LNCAP (cell line): ENCODE results near the gene UHRF2.

Experiments used
- TF ChIP-seq, protein P1 (sequence below): fragments of 450-650 bp; IDR thresholded peaks from 2 replicates; pipeline ENCODE4 v1.5.1; 2017; ENCODE audit warnings: mild to moderate bottlenecking

The UHRF2 gene

DNA sequence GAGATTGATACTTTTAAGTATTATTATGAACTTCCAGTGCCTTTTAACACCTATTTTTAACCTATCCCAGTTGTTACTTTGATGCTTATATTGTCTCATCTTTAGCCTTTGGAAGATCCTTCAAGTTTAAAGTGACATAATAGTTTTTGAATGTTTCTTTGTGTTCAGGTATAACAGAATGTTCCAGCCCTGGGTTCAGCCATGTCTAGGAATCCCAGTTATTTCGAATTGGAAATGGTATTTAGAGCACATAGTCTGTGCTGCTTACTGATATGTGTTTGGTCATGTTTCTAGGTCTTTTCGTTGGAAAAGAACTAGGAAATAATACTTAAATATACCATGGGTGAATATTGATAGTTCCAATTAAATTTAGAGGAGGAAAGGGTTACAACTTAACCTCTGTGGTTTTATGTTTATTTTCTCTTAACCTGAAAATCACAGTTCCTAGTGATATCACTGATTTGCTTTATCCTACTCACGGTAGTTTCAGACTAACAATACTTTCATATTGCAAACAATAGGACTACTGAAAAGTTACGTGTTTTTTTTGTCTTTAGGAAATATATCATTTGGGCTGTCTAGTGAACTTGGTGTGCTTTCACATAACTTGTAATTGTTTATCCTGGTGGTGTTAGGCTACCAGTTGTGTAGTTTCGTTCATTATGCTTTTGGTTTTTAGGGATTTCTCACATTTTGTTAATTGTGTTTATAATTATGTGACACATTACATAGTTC lies 37.8 kb downstream of the UHRF2 start:
- TF ChIP-seq, protein P1, sequence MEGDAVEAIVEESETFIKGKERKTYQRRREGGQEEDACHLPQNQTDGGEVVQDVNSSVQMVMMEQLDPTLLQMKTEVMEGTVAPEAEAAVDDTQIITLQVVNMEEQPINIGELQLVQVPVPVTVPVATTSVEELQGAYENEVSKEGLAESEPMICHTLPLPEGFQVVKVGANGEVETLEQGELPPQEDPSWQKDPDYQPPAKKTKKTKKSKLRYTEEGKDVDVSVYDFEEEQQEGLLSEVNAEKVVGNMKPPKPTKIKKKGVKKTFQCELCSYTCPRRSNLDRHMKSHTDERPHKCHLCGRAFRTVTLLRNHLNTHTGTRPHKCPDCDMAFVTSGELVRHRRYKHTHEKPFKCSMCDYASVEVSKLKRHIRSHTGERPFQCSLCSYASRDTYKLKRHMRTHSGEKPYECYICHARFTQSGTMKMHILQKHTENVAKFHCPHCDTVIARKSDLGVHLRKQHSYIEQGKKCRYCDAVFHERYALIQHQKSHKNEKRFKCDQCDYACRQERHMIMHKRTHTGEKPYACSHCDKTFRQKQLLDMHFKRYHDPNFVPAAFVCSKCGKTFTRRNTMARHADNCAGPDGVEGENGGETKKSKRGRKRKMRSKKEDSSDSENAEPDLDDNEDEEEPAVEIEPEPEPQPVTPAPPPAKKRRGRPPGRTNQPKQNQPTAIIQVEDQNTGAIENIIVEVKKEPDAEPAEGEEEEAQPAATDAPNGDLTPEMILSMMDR: no peak

DNA sequence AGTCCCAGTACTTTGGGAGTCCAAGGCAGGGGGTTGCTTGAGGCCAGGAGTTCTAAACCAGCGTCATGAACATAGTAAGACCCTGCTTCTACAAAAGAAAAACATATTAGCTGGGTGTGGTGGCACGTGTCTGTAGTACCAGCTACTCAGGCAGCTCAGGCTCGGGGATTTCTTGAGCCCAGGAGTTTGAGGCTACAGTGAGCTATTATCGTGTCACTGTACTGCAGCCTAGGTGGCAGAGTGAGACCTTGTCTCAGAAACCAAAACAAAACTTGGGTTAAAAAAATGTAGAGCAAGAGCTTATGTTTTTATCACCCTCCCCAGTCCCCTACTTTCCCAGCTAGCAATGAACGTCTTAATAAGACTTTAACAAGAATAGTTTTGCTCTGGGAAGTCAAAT lies 46.7 kb downstream of the UHRF2 start:
- TF ChIP-seq, protein P1: no peak

DNA sequence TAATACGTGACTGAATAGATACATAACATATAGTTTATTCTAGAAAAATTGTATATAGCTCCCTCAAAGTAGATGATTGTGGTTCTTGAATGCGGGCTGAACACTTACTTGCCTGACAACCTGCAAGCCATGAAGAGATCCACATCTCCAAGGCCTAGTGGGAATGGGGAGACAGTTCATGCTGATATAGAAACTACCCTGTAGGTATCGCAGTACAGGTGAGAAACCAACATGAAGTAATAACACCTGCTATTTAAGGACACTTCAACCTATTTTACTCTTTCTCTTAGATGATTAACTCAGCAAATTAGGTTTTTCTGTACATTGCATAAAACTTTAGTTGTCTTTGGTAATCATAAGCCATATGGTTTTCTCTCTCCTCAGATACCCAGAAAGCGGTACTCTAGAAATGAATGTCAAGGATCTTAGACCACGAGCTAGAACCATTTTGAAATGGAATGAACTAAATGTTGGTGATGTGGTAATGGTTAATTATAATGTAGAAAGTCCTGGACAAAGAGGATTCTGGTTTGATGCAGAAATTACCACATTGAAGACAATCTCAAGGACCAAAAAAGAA lies 47.3 kb downstream of the UHRF2 start:
- TF ChIP-seq, protein P1: no peak

DNA sequence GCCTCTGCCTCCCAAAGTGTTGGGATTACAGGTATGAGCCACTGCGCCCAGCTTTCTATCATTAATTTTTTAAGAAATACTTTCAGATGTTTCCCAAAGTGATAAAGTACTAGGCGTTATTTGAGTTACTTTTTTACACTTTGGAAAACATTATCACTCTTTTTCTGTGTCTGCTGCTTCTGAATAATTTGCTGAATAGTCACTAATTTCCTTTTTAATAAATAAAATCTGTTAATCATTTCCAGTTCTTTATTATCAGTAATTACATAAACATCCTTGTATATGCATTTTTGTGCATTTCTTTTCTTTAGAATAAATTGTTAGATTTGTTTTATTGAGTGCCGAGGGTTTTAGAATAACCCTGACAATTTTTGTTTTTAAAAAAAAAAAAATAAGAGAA lies 48.6 kb downstream of the UHRF2 start:
- TF ChIP-seq, protein P1: no peak

DNA sequence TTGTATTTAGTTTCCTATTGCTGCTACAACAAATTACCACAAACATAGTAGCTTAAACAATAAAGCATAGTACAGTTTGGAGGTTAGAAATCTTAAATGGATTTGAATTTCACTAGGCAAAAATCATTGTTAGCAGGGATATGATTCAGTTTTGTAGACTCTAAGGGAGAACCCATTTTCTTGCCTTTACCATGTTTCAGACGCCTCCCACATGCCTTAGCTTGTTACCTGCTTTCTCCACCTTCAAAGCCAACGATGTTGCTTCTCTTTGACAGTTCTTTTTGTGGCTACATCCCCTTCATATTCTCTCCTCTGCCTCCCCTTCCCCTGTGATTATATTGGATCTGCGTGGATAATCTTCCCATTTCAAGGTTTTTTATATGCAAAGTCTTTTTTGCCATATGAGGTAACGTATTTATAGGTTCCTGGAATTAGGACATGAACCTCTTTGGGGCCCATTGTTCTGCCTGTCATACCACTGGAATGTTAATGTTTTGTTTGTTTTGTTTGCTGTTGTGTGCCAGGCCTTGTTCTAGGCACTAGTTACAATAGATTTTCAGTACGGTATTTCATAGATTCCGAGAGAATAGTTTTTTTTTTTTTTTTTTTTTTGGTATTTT lies 54.1 kb downstream of the UHRF2 start:
- TF ChIP-seq, protein P1: no peak

DNA sequence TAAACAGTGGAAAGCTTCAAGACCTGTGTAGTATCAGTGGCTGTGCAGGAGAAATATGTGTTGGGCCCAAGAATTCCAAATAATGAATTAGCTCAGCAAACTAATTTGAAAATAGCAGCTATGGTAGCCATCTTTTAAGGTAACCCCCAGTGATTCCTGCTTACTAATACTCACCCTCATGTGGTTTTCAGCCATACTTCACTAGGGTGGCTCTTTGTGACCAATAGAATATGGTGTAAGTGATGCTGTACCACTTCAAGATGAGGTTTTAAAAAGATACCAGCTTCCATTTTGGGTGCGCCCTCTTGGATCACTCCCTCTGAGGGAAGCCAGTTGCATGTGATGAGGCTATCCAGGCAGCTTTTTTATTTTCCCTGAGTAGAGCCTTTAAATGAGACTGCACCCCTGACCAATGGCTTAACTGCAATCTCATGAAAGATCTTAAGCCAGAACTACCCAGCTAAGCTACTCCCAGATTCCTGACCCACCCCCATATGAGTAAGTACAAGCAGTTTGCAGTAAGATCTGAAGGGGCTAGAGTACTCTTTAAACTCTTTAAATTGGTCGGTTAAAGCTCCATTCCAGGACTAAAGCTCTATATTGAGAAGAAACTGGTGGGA lies 58.3 kb downstream of the UHRF2 start:
- TF ChIP-seq, protein P1: no peak

DNA sequence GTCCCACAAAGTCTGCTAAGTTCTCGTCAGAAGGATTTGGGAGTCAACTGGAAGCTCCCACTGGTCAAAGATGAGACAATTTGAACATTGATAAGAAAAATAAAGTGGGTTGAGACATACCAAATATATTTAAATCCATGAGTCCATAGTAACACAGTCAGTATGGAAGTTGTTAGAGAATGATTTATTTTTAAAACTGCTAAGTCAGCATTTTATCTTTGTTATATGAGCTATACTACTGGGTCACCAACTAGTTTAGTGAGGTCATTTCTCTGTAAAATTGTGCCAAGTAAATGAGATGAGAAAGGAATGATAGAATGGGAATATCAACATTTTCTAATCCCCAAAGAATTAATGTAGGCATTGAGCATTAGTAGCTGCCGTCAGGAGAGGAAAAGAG lies 60.2 kb downstream of the UHRF2 start:
- TF ChIP-seq, protein P1: no peak
